HG03060 (cell line): ENCODE results near the gene SH2D7.

ENCODE experiments used
- ATAC-seq: cut with Tn5 transposase; IDR thresholded peaks from one replicate; pipeline ENCODE4 v1.9.1; 2021; ENCODE audit warnings: low read depth, moderate number of reproducible peaks; ENCODE audit not compliant: unreplicated experiment

Gene SH2D7

DNA sequence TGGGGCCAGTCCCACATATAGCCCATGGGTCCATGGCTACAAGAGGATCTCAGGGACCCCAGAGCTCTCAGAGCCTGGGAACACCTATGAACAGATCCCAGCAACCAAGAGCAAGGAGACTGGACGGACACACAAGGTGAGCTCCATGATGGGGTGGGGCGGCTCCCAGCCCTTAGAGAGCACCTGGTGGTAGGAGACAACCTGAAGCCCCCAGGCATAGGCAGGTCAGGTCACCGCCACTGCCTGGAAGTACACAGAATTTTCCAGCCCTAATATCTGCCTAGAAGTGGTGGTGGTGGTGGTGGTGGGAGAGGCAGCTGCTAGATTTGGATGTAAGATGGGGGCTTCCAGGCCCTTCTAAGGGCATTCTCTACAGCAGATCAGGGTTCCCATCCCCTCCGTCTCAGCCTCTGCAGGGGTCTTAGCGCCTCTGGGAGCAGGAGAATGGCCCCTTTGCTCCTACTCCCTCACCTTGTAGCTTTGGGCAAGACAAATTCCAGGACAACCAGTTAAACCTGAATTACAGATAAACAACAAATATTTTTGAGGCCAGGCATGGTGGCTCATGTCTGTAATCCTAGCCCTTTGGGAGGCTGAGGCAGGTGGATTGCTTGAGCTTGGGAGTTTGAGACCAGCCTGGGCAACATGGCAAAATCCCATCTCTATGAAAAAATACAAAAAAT is 9.2 kb downstream of the SH2D7 start:
- ATAC-seq: no peak

DNA sequence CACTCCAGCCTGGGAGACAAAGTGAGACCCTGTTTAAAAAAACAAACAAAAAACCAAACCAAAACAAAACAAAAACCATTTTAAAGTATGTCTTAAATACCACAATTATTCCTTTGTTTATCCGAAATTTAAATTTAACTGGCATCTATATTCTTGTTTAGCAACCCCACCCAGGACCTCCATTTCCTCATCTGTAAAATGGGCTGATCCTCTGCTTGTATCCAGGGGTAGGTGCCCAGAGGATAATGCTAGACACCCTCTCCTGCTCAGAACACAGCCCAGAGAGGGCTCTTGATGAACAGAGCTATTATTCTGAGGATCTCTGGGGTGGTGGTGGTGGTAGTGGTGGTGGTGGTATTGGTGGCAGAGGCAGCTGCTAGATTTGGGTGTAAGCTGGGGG is 9.8 kb downstream of the SH2D7 start:
- ATAC-seq: no peak

DNA sequence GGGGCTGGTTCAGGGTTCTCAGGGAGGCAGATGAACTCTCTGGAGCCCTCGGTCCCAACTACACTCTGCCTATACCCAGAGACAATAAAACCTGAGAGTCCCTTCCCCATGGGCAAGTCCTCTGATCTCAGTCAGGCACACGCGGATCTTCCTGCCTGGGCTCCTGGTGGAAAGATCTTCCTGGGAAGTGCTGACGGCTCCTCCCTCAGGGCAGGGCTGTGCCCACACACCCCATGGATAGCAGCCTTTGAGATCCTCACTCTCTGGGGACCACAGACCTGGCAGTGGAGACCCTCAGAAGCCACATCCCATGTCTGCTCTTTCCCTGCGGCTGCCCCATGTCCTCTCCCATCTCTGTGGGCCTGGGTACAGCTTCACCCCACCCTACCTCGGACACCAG is 10.4 kb downstream of the SH2D7 start:
- ATAC-seq: no peak

DNA sequence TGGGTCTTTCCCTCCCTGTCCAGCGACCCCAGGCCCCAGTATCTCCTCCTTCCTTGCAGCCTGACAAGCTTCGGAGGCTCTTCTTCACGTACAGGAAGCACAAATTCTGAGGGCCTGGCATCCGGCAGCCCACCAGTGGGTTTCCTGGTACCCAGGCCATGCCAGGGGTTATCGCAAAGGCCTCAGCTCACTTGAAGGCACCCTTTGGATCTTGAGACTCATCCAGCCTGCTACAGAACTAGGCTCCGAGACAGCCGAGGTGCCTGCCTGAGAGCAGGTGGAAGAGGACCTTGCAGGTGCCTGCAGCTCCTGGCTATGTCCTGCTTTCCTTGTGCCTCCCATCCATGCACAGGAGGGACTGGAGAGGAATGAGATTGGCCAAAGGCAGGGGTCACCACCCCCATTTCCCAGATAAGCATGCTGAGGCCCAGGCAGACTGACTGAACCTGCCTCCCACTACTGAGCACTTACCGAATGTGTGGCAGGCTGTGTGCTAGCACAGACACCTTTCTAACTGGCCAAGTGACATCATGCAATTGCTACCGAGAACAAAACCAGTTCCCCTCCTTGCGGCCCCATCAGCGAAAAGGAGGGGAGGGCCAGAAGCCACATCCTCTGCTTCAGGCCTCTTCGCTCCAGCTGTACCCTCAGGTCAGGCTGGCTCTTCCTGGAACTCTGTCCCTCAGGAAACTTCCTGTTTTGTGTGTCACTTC is 11.2 kb downstream of the SH2D7 start:
- peak; percentile 50 for ATAC-seq

DNA sequence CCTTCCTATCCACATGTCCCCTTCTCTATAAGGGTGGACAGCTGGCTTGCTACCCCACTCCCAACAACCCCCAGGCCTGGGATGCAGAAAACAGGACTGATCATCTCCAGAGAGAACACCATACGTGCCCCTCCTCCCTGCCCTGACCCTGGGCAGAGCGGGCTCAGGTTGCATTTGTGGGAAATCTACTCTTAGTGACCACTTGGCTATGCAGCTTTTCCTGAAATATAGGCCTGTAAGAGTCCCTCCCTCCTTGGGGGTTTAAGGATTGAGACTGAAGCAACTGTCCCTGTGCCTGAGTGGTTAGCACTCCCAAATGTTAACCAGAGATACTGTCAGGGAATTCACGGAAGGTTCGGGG is 11.7 kb downstream of the SH2D7 start:
- no peak for ATAC-seq

DNA sequence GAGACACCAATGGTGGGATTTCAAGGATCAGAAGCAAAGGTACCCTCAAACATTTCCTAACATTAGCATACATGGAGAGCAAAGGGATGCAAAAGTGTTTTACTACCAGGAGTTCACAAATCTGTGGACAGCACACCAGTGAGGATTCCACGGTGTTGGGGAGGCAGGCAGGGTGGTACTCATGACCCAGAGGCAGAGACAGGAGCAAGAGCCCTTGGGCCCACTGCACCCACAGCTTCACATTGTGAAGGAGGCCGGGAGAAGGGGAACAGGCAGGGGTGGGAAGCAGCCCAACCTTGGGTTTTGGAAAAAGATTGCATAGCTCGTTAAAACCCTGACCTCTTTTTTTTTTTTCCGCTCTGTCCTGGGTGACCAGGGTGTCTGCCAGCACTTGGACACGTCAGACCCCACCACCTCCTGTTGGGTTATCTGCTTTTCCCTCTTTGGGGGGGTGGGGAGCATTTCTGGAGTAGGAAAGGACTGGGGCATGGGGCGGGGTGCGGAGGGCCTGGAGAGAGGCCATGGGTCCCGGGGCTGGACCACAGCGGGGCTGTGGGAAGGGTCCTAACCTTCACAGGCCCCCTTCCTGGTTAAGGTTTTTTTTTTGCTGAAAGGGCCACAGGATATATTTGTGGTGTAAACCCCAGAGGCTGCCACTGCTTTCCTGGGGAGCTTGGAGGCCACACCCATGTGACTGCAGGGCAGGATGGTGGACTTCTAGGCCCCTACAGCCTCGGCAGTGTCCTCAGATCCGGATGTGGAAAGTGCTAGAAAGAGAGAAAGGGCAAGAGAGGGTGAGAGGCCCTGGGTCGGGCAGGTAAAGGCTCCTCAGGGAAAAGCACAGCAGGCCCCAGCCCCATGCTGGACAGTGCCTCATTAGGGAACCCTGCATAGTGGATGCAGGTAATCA is 12.5 kb downstream of the SH2D7 start:
- ATAC-seq: no peak

DNA sequence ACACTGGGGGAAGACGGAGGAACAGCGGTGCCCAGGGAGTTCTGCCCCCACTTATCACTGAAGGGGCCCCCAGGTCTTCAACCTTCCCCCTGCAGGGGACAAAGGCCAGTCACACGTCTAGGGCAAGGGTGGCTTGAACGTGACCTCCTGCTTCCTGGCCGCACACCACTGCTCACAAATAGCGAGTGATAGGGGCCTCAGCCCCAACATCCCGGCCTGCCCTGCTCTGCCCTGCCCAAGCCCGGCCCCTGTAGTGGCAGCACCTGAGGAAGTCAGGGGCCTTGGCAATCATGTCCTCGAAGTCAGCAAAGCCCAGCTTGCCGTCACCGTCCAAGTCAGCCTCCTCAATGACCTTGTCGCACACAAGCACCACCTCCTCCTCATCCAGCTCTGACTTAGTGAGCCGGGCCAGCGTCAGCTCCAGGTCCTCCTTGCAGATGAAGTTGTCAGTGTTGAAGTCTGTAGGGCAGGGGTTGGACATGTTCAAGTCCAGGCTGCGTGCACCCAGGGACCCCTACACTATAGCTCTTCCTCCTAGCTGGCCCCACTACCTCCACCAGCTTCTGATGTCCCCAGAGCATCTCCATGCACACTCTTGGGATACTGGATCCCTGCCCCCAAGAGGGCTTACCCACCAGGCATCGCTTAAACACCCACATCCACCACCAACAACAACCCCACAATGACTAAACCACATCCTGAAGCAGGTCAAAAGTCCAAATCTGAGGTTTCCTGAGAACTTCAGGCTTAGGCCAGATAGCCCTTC is 13.3 kb downstream of the SH2D7 start:
- no peak for ATAC-seq

DNA sequence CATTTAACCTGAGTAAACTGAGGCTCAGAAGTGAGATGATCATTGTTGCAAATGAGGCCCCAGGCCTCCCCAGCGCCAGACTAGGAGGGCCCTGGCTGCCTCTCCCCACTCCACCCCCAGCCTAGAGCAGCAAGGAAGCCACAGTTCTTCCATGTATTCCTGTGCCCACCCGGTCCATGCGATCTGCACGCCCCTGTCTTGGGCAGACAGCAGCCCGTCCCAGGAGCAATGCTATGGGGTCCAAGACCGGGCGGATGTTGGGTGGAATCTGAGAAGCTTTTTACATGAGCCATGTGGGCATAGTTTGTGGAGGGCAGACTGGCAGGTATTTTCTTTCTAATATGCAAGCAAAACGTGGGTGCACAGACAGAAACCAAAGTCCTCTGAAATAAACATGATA is 15.1 kb downstream of the SH2D7 start:
- ATAC-seq: no peak

DNA sequence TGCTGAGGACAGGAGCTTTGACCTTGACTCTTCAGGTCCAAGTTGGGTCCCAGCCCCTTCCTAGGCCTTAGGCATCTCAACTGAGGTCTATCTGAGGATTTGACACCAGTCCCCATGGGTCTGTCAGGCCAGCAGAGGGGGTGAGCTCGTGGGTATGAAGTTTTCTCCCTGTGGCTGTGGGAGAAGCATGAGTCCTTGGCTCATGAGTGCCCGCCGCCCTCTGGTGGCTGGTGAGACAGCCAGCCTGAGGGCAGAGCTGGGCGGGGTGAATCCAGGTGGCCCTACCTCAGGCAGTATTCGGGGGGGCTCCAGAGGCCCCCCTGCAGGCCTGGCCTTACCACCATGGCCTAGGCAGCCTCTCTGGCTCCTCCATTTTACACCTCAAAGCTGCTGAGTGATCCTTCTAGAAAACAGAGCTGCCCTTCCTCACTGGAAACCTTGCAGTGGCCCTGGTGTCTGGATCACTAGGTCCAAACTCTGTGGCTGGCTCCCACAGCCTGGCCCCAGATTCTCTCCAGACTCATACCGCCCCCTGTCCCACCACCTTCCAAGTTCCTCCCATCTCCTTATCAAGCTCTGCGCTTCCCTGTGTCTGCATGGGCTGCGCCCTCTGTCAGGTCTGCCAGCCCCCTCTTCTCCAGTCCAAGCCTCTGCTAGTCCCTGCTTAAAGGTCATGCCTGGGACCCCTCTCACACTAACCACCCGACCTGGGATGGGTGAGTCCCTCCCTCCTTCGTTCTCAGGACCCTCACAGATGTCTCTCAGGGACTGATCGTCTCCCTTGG is 16.1 kb downstream of the SH2D7 start:
- ATAC-seq: no peak

DNA sequence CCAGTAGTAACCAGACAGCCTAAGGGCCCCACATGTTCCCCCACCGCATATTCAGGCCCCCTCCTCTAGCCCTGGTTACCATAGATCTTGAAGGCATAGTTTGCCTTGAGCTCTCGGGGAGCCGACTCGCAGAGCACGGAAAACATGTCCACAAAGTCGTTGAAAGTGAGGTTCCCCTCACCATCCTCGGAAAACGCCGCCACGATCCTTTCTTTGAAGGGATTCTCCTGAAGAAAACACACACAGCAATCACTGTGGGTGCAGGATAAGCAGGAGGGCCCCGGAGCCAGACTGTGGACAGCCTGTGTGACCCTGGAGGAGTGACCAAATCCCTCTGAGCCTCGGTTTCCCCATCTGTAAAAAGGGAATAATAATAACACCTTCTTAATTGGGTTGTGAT is 16.8 kb downstream of the SH2D7 start:
- ATAC-seq: no peak

DNA sequence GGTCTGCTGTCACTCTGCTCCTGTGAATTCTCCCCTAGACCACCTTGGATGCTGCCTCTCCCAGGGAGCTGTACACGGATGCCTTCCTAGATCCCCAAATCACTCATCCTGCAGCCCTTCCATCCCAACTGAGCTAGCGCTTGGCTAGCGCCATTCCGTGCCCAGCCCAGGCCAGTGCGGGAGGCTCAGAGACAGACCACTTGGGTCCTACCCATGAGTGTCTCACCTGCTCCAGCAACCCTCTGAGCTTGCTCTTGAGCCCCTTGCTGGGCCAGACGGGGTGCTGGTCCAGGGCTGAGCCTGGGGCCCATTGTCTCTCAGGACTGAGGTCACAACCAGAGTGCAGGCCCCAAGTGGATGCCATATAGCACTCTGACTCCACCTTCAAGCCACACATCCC is 17.7 kb downstream of the SH2D7 start:
- ATAC-seq: no peak

DNA sequence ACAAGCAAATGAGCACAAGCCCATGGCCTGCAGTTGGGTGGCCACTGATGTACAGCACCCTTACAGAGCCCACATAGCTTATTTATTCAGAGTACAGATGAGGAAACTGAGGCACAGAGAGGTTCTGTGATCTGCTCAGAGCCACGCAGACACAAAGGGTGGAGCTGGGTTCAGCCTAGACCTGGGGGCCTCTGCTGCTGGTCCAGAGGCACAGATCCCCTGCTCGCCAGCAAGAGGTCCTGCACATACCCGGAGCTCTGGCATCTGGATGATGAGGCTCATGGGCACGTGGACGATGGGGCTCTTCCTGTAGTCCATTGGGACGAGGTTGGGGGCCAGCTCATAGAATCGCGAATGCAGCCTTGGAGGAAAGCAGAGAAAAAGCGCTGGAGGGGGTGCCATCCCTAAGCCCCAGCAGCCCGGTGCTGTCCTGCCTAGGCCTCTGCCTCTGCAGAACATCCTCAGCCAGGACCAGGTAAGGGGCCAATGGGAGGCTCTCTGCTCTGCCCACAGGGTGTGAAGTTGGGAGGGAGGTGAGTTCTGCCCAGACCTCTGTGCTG is 18.6 kb downstream of the SH2D7 start:
- no peak for ATAC-seq

DNA sequence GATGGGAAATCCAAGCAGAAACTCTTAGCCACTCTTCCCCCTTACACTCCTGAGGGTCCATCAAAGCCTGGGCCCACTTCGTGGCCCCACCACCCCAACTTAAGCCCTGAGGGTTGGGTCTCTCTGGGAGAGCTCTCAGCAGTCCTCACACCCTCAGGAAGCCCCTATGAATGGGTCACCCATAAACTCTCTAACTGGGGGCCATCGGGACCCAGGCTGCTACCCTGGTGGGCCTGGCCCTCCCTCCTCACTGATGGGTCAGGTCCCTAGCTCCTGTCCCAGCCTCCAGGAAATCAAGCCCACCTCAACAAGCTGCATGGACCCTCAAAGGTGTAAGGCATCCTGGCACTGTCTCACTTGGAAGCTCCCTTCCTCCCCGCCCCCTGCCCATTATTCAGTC is 19.4 kb downstream of the SH2D7 start:
- ATAC-seq: no peak

DNA sequence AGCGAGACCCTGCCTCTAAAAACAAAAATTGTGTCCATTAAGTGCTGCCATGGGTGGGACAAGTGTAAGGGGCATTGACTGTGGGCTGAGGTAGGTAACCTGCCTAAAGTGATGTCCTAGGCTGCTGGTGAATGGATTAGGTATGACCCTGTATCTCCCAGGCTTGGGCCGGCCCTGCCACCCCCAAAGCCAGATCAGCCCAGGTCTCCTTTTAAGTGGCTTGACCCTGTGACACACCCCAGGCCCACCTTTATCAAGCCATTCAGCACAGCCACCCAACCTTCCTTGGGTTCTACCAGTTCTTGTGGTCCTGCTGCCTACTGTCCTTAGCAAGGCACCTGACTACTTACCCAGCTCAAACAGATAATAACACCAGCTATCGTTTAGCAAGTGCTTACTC is 20.2 kb downstream of the SH2D7 start:
- no peak for ATAC-seq

DNA sequence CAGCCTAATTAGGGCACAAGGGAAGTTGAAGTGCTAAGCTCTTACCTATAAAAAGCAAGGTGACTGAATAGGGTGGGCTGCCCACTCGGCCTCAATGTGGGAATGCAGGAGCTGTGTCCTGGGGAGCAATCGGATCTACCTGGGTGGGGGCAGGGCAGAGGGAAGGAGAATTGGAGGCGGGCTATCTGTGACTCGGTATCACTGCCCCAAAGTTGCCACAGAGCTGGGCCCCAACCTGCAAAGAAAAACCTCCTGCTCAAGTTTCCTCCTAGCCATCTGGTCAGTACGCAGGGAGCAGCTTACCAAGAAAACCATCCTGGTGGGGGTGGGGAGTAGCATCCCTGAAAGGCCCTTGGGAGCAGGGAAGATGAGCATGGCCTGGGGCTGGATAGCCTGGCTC is 28.2 kb downstream of the SH2D7 start:
- ATAC-seq: no peak

DNA sequence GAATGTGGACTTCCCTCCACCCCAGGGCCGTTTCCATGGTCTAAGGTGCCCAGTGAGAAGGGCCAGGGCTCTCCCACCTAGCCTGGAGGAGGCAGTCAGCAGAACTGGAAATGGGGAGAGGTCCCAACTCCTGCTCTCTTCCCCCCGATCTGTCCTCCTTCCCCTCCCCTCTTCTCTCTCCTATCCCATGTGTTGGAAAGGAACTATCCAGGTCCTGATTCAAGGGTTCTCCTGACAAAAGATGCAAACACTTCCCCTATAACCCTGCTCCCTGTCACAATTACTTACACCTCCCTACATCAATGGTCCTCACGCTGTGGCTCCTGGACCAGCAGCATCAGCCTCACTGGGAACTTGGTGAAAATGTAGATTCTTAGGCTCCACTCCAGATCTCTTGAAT is 32.9 kb downstream of the SH2D7 start:
- ATAC-seq: no peak

DNA sequence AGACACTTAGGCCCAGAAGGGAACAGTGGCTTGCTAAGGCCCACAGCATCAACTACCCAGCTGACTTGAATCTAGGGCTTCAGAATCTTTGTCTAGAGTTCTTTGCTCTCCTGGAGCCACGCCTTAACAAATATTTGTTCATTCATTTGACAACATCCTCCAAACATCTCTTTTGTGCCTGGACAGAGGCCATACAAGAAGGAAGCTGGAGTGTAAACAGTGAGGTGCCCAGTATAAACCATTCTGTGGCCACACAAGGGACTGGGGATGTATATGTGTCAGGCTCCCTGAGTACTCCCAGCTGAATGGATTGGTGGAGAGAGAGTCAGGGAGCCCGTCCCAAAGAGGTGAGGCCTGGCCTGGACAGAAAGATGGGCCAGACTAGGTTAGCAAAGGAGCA is 35.5 kb downstream of the SH2D7 start:
- no peak for ATAC-seq

DNA sequence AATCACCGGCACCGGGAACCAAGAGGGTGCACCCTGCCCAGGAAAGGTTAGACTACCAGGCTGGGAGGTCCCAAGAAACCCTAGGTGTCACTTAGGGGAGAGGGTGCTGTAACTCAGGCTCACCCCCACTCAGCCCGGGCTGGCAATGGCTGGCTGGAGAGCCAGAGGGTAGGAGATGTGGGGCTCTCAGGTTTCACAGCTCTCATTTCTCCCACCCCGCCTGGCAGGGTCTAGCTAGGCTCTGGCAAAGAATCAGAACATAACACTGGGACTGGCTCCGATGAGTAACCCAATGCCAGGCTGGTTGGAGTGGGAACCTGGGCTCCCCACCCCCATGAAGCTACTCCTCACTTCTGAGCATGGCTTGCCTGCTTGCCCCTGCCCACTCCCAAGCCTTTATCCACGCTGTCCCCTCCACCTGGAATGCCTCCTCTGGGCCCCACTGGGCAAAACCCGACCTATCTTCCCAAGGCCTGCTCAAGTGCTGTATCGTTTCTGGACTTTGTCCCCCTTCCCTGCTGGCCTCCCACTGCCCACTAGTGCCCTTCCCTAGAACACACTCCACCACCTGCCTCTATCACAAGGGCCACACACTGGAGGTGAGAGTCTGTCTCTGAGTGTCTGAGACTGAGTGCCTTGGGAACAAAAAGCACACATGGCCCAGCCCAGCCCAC is 36.9 kb downstream of the SH2D7 start:
- no peak for ATAC-seq

DNA sequence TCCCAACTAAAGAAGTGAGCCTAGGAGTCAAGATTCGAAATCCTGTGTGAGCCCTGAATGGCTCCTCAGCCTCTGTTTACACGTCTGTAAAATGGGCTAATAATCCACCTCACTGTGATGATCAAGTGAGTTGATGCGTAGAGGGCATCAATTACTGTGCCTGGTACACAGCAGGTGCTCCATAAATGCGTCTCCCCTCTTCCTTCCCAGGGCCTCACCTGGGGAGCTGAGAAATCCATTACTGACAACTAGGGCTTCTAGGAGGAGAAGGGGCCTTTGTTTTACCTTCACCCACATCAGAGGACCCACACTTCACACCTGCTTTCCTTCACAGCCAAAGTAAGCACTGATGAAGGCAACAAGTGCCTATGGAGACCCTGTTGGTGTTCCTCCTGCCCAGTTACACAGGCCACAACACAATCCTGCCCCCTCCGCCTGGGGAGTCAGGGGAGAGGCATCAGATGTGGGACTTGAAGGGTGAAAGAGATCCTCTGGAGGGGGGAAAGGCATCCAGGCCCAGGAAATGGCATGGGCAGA is 37.5 kb downstream of the SH2D7 start:
- no peak for ATAC-seq
